ENCODE measurements around the gene RBP7.

Gene RBP7

DNA sequence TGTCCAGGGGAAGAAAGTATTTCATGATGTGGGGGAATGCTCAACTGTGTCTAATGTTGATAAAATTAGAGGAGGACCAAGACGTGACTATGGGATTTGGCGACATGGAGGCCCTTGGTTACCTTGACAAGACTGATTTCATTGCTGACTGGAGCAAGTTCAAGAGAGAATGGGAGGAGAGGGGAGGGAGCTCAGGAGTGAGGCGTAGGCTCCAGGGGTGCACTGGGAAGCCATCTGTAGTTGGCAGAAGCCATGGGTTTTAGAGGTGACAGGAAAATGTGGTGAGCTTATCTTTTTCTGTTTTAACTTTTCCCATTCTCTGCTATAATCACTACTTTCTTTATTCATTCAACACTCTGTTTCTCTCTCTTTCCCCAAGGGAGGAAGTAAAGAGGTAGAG, 51.6 kb downstream of the RBP7 start:
- no peak overlapping the region for H3K4me3 ChIP-seq (ENCODE audit: low read depth, low read length)
- no peak for DNase-seq (ENCODE audit: low read depth)
- TF ChIP-seq, protein P1, sequence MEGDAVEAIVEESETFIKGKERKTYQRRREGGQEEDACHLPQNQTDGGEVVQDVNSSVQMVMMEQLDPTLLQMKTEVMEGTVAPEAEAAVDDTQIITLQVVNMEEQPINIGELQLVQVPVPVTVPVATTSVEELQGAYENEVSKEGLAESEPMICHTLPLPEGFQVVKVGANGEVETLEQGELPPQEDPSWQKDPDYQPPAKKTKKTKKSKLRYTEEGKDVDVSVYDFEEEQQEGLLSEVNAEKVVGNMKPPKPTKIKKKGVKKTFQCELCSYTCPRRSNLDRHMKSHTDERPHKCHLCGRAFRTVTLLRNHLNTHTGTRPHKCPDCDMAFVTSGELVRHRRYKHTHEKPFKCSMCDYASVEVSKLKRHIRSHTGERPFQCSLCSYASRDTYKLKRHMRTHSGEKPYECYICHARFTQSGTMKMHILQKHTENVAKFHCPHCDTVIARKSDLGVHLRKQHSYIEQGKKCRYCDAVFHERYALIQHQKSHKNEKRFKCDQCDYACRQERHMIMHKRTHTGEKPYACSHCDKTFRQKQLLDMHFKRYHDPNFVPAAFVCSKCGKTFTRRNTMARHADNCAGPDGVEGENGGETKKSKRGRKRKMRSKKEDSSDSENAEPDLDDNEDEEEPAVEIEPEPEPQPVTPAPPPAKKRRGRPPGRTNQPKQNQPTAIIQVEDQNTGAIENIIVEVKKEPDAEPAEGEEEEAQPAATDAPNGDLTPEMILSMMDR (IDR thresholded peaks at IDR 0.05; ENCODE audit: low read depth, low read length, missing control alignments): no peak

DNA sequence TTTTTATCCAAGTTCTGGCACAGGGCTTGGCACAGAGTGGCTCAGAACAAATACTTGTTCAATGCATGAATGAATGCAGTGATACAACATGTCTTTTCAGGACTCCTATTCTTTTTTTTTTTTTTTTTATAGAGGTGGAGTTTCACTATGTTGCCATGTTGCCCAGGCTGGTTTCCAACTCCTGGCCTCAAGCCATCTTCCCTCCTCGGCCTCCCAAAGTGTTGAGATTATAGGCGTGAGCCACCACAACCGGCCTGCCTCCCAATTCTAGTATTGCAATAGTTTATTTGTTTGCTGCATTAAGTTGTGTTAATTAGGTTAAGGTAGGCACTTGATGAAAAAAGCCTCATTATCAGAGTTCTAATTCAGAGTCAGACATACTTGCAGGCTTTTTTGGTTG, 53.6 kb downstream of the RBP7 start:
- TF ChIP-seq, protein P1 (IDR thresholded peaks at IDR 0.05; ENCODE audit: low read depth, low read length, missing control alignments): no peak
- H3K4me3 ChIP-seq (ENCODE audit: low read depth, low read length): no peak overlapping the region
- no peak for DNase-seq (ENCODE audit: low read depth)

DNA sequence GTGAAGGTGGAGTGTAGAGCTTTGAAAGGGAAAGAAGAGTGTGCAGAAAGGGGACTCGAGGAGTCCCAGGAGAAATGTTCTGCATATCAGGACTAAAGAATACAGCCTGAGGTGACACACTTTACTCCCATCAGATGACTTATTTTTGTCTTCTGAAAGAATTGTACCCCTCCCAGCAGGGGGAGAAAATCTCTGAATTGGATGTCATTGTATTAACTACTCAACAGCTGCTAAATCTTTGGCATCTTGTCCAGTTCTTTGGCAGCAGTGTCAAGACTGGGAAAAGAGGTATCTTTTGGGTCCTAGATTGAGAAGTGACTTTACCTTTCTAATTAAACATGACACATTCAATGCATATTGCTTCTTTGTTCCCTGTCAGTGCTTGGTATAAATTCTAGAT, 54.6 kb downstream of the RBP7 start:
- H3K4me3 ChIP-seq (ENCODE audit: low read depth, low read length): no peak overlapping the region
- DNase-seq (ENCODE audit: low read depth): no peak
- TF ChIP-seq, protein P1 (IDR thresholded peaks at IDR 0.05; ENCODE audit: low read depth, low read length, missing control alignments): no peak

DNA sequence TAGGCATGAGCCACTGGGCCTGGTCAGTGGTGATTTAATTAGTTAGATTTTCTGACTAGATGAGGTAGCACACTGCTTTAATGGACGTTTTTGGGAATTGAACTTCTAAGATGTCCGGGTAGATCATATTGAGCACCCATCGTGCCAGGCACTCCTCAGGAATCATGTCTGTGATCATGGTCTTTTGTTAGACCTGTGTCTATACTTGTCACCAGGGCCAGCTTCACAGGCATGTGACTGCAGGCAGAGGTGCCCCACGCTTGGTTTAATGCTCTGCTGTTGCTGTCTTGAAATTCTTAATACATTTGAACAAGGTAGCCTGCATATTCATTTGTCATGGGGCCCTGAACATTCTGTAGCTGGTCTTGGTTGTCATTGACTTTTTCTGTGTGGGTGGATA, 55.3 kb downstream of the RBP7 start:
- TF ChIP-seq, protein P1 (IDR thresholded peaks at IDR 0.05; ENCODE audit: low read depth, low read length, missing control alignments): no peak
- no peak for DNase-seq (ENCODE audit: low read depth)
- H3K4me3 ChIP-seq (ENCODE audit: low read depth, low read length): no peak overlapping the region

DNA sequence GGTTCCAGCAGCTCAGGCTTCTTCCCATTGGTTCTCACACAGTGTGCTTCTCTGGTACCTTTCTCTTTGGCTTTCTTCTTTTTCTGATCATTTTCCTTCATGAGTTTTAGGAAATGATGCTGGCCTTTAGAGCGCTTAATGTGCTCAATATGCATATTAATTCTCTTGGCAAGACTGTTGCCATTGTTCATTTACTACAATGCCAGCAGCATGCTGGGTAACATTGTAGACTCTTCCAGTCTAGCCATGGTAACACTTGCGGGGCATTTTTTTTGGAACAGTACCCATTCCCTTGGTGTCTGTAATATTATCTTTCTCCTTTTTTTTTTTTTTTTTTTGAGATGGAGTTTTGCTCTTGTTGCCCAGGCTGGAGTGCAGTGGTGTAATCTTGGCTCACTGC, 57.4 kb downstream of the RBP7 start:
- H3K4me3 ChIP-seq (ENCODE audit: low read depth, low read length): no peak overlapping the region
- no peak for DNase-seq (ENCODE audit: low read depth)
- TF ChIP-seq, protein P1 (IDR thresholded peaks at IDR 0.05; ENCODE audit: low read depth, low read length, missing control alignments): no peak

DNA sequence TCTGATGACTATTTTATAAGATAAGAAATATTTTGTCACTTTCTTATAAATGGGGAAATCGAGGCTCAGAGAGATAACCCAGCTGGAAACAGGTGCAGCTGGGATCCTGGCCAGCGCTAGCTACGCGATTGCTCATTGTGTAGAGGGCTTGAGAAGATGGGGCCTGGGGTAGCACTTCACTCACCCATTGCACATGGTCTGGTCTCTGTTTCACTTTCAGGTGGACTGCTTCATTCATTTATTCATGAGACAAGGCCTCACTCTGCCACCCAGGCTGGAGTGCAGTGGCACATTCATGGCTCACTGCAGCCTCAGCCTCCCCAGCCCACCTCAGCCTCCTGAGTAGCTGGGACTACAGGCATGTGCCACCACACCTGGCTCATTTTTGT, 59.6 kb downstream of the RBP7 start:
- TF ChIP-seq, protein P1 (IDR thresholded peaks at IDR 0.05; ENCODE audit: low read depth, low read length, missing control alignments): no peak
- no peak for DNase-seq (ENCODE audit: low read depth)
- H3K4me3 ChIP-seq (ENCODE audit: low read depth, low read length): no peak overlapping the region

DNA sequence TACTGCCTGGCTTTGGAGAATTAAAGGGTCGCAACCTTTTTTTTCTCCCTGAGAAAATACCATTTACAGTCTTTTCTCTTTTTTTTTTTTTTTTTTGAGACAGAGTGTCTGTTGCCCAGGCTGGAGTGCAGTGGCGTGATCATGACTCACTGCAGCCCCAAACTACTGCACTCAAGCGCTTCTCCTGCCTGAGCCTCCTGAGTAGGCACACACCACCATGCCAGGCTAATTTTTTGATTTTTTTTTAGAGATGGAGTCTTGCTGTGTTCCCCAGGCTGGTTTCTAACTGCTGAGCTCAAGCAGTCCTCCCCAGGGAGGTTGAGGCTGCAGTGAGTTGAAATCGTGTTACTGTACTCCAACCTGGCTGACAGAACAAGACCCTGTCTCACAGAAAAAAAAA, 60.3 kb downstream of the RBP7 start:
- no peak for DNase-seq (ENCODE audit: low read depth)
- no peak overlapping the region for H3K4me3 ChIP-seq (ENCODE audit: low read depth, low read length)
- TF ChIP-seq, protein P1 (IDR thresholded peaks at IDR 0.05; ENCODE audit: low read depth, low read length, missing control alignments): no peak

Data from GM12864 (cell line).